Stimulated activated CD8-positive, alpha-beta memory T cell treated with anti-CD3 and anti-CD28 coated beads, Interleukin-4, amount 100 ng/mL, for 1 hour (primary cell): ENCODE measurements around the gene CYP11A1.
A peak's percentile ranks its signal among the peaks of the same experiment; 100 is the strongest.

Source experiments
- DNase-seq, 2 donors: peaks; one replicate each; pipeline ENCODE4 v3.0.0-alpha.2; 2020; ENCODE audit warnings: low read depth in 2 of 2, low spot score in 1 of 2

Gene CYP11A1

DNA sequence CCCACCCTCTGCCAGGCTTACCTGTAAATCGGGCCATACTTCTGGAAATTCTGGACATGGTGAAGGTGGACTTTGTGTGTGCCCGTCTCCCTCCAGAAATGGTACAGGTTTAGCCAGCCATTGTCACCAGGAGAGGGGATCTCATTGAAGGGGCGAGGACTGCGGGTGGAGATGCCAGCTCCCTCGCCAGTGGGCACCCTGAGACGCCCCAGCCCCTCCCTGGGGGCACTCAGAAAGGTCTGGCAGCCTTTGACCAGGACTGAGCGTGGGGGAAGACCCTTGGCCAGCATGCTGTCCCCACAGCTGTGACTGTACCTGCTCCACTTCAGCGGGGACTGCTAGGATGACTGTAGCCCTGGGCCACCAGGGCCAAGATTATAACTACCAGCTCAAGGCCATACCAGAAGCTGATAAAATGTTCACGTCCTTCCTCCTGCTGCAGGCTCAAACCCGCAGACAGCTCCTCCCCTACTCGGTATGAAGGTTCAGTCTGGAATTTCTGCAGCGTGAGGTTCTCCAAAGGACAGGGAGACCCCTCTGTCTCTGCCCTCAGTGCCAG lies at the start of gene CYP11A1:
CYP11A1 (minus strand) TSS at position 351 of the 559 bp plus-strand sequence; CDS start at position 290, 61 bp downstream.
- no peak for DNase-seq

DNA sequence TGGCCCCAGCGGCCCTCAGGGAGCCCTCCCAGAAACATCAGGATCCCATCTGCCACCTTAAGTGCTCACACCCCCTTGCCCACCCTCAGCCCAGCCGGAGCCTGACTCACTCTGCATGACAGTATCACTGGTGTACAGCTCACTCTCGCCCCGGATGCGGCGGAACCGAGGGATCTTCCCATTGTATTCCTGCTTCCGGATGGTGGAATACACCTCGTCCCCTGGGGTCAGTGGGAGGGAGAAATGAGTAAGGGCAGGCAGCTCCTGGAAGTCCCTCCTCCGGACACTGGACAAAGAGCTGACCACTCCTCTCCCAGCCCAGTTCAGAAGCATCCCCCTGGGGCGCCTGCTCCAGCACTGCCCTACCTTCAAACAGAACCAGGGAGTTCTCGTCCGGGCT lies 49.8 kb upstream of the CYP11A1 start:
- DNase-seq = no peak

DNA sequence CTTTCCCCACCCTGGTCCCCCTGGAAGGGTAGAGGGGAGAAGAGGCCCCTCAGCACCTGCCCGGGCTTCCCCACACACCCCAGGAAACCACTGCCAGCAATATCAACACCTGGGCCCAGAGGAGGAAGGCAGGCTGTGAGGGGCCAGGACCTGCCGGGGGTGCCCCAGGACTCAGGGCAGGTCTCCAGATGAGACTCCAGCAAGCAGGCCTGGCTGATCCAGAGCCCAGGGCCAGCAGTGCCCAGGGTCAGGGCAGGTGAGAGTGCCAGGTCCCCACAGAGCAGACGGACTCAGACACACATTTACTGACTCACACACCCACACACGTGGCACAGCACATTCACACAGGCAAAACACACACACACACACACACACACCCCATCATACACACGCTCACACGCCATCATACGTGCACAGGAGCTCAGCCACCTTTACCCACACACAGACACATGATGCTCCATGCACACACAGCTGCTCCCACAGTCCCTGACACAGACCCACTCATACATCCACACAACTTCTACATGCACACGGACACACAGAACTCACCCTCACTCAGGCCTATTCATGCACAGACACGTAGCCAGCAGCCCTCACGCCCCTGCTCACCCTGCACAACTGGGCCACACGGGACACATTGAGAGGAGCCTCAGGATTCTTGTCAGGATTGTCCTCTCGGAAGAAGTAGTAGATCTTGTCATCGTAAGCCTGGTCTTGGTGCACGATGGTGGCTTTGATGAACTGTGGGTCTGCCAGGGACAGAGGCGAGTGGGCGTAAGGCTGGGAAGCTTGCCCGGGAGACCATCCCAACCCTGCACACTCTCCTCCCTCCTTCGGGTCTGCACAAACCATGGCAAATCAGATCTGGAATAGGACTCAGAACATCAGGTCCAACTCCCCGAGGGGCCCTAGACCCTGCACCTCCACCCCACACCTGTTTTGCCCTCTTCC lies 48.8 kb upstream of the CYP11A1 start:
- no peak for DNase-seq

DNA sequence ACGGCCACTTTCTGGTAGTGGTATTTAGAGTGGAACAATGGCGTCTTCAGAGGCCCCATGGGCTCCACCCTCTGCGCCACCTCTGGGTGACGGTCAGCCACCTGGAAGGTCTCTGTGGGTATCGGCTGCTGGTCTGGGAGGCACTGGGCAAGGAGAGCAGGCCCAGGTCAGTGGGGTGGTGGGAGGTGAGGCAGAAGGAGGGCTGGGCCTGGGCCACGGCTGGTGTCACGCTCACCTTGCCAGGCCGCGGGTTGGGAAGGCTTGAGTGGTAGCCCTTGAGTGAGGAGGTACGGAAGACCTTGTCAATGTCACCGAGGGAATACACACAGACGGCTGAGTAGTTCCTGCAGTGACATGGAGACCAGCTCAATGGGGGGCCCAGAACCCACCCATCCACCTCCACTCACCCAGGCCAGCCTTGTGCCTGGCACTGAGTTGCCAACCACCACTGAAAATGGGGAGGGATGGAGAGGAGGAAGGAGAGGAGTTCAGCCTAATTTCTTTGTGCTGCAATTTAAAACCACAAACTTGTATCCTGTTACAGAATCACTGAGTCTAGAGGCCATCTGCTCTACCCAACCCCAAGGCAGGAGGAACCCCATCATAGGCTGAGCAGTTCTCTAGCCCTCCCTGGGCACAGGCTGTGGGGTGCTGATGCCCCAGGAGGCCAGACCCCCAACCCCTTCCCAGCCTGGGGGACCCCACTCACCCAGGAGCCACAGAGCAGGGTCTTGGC lies 47.3 kb upstream of the CYP11A1 start:
- DNase-seq = no peak

DNA sequence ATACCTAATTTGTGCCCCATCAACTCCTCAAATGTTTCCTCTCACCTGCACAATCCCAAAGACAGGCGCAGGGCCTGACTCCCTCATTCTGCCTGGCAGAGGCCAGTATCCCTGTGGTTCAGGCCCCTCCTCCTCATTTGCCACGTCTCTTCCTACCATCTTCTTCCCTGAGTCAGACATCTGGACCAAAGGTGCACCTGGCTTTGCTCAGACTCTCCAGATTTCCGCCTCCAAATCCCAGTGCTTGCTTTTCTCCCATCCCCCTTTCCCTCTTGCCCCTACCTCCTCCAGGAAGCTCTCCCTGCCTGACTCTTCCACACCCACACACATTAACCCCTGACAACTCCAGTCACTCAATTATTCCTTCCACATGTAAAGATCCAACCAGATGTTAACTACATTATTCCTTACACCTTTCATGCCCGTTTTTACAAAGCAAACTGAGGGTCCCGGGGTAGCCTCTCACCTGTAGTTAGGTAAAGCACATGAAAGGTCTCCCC lies 46.7 kb upstream of the CYP11A1 start:
- no peak for DNase-seq

DNA sequence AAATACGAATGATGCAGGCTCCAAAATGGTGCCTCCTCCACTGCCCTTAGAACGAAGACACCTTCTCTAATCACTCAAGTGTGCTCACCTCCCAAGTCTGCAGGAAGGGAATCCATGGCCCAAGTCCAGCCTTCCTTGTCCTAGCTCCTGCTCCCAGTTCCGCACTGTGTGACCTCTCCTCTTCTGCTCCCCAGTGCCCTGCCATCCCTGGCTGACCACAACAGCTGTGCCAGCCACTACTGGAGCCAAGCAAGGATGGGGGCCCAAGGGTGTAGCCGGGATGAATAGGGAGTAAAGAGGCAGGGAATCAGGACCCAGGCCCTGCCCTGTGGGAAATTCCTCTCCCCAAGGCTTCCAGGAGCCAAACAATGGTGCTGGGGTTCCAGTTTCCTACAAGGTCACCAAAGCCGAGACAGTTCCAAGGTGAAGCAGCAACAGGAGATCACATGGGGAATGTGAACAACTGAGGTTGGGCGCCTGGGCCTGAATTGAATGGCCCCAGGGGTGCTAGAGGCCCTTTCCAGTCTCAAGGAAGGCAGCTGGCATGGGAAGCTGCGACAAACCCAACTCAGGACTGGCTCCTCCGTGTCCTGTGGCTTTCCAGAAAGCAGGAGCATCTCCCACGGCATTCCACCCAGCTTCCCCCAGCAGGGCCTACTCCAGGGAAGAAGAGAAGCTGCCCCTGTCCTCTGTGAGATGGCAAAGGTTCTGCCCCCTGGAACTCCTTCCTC lies 46.1 kb upstream of the CYP11A1 start:
- no peak for DNase-seq

DNA sequence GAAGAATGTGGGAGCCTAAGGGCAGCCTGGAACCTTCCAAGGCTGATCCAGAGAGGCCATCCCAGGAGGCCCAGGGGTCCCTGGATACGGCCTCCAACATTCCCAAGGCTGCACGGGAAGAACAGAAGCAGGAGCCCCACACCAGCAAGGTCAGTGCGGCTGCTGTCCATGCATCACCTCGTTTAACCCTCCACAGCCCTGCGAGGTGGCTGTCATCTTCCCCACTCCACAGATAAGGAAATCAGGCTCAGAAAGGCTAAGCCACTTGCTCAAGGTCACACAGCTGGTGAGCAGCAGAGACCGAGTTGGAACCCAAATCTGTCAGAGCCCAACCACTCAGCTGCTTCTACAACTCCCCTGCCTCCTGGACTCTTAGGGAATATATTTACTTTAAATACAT lies 44.7 kb upstream of the CYP11A1 start:
- no peak for DNase-seq

DNA sequence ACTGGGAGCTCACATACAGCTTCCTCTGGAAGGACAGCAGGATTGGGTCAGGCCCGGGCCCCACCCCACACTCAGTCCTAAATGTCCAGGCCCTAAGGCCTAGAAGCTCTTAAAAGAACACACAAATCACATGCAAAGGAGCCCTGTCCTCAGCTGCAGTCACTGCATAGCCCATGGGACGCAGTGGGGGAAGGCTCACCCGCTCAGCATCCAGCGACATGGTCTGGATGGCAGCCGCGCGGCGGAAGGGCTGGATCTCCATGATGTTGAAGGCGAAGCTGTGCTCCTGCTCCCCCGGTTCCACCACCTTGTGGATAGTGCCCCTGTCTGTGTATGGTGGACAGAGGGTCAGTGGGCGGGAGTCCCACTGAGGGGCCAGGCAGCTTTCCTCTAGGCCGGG lies 44.2 kb upstream of the CYP11A1 start:
- no peak for DNase-seq

DNA sequence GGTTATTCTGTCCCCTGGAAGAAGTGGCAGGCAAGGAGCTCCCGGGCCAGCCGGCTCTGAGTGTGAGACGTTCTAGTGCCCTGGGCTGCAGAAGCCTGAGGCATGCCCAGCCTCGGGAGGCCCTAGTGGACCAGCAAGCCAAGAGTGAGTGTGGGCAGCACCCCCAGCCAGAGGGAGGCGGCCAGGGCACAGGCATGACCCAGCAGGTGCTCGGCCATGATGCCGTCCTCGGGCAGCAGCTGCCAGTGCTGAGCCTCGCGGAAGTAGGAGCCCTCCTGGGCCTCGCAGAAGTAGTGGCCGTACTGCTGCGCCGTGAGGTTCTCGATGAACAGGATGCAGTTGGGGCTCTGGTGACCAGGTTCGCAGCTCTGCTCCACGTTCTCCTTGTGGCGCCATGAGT lies 43.1 kb upstream of the CYP11A1 start:
- no peak for DNase-seq

DNA sequence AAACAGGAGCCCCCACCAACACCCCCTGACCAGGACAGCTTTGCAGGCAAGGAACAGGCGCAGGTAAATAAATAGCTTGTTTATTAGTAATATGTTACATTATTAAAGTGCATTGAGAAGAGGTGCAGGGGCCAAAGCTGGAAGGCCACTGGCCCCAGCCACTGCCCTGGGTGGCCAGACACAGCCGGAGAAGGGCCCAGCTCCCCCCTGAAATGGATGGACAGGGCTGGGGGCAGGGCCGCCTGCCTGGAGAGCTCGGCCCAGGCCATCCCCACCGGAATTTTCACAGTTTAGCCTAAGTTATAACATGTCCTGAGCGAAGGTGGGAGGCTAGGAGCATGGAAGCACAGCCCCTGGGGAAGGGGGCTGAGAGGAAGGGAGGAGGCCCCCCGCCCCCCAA lies 41.8 kb upstream of the CYP11A1 start:
- no peak for DNase-seq

DNA sequence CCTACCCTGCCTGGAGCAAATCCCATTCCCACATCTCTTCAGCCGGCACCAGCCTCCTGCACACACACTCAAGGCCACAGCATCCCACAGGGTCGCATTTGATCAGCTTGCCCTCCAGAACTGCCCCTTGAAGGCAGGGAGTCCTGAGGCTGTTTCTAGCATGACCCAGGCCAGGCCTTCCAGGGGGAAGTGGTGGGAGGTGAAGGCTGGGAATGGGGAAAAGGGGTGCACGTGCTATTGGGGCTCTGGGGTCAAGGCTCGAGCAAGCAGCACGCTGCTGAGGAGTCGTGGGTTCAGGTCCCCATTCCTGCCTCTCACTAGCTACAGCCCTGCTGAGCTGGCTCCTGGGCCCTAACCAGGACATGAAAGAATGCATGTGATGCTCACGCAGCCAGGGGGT lies 41.4 kb upstream of the CYP11A1 start:
- no peak for DNase-seq

DNA sequence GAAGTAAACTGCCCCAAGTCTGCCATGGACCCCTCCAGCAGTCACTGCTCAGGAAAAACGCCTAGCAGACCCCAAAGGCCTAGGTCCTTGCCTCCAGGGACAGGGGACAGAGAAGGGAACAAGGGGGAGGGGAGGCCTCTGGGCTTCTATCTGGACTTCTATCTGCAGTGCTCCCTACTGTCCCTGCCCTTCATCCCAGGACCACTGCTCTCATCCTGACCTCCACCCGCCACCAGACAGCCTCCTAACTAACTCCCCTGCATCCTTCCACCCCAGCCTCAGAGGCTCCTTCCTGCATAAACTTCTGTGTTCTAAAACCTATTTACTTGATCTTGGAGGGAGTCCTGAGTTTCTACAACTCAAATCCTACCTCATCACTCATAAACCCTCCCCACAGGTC lies 40.9 kb upstream of the CYP11A1 start:
- DNase-seq = no peak

DNA sequence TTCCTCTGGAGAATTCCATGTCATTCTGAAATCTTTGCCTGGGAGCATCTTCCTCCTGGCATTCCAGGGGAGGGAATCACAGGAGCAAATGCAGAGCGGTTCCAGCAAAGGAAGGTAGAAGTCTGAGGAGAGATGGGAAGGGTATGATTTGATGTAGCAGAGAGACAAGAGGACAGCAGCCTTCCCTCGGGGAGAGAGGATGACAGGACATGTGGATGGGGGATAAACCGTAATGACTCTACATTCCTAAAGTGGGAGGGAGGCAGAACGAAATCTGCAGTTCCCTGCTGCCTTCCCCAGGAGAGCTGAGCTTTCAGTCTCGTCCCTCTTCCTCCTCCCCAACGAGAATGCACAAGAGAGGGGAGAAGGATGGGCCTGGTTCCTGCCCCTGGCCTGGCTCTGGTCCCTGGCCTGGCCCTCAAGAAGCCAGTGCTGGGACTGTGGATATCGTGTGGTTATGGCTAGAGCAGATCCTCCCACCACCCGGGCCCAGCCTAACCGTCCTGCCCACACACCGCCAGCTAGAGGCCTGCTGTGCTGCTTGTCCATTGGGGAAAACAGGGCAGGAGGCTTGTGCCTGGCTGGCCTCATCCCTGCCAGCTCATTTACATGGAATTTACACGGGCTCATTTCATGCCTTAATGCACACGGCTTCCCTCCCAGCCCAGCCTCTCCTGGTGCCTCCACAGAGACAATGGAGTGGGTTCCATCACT lies 39.7 kb upstream of the CYP11A1 start:
- no peak for DNase-seq

DNA sequence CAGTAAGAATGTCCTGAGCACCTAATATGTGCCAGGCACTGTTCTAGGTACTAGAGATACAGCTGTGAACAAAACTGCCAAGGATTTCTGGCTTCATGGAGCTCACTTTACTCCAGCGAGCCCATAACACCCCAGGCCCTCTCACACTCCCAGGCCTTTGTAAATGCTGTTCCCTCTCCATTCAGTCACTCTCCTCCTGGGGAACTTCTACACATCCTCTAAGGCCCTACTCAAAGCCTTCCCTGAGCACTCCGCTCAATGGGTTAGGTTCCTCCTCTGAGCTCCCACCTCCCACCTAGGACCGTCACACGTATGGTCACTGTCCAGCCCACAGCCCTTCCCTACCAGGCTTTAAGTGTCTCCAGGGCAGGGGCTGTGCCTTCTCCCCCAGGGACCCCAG lies 39.1 kb upstream of the CYP11A1 start:
- DNase-seq = no peak

DNA sequence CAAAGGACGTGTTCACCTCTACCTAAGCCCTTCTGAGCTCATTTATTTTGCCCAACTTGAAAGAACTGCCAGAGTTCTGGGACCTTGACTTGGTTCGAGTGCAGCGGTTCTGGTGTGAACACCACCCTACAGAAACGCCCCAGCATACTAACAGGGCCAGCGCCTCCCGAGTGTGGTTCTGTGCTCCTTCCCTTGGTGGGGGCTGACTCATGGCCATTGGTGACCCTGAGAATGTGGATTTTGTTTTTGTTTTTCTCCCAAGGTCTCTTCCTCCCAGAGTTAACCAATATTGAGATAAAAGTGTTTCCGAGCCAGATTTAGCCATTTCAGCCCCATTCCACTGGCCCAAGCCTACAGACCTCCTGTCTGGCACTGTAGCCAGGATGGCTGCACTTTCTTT lies 38.4 kb upstream of the CYP11A1 start:
- no peak for DNase-seq

DNA sequence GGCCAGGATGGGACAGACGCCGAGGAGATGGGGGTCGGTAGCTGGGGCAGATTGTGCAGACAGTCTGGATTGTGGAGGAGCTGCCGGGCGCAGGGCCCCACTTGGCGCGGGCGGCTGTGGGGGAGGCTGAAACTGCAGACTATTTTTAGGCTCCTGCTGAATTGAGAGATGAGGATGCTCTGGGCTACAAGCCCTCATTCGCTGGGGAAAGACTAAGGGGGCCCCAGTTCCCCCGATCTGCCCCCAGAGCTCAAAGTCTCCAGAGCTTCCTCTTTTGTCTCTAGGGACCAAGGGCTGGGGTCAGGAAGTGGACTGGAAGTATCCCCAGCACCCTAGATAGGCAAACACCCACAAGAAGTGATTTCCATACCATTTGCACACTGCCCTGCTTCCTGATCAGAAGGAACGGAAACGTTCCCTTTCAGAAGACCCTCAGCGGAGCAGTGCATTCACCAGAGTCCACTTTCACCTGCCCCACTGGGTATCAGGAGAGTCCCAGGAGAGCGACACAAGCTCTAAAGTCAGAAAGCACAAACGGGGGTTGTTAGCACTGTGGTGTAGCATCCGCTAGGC lies 36.6 kb upstream of the CYP11A1 start:
- no peak for DNase-seq

DNA sequence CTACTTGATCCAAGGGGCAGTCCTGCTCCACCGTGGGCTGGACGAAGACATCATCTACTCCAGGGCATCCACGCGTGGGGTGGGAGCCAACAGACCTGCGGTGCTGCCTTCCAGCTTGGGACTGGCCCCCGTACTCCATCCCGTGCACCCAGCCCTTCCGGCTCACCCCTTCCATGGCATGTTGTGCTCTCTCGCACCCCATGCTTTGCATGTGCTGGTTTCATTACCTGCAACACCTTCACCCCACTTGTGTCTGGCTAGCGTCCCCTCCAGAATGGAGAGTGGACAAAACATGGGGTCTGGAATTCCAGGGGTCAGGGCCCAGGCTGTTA lies 36.1 kb upstream of the CYP11A1 start:
- no peak for DNase-seq

DNA sequence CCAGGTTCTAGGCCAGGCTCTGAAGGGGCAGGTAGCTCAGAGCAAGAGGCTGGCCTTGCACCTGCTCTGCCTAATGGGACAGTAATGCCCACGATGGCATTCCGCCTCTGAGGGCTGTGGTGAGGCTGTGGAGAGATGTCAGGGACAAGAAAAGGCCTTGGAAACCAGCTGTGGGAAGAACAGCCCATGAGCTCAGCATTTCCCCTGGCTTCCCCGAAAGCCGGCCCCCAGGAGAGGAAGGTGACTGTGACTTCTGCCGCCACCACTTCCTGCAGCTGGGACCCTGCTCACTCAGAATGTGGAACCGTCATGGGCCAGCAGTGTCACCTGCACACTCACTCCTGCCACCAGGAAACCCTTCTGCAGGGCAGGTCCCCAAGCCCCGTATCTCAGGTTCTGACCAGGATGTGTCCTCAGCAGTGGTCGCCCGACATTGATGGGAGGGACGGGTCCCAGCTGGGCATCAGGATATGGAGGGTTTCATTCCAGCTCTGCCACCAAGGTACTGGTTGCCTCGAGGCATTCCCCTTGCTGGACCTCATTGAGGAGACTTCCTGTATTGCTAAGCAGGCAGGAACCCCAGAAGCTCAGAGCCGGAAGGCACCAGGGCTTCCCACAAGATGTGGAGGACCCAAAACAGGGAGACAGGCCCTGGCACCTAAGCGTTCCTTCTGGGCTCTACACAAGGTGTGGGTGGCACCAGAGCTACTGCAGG lies 35.6 kb upstream of the CYP11A1 start:
- DNase-seq = peak; percentile 42 to 46

DNA sequence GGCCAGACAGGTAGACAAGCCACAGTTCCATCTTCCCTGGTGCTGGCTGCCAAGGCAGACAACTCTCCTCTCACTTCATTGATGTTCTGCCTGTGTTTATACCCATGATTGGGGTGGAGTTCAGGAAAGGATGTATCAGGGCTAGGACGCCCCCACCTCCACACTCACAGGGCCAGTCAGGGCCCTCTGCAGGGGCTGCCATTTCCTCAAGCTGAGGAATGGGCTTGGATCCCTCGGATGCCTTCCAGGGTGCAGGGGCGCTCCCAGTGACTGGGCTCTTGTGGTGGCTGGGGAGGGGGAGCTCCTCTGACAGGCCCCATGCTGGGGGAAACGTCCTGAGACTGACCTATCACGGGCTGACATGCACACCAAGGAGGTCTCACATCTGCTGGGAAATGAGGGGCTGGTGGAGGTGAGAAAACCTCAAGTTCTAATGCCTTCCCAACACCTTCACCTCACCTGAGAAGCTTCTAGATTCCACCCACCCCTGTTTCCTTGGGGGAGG lies 34.9 kb upstream of the CYP11A1 start:
- no peak for DNase-seq
